ENCODE data around the gene NTN1. TPM values are rescaled to one million over a fixed set of nuclear protein-coding genes. Genes with fewer than 3 reads are reported as not detected.
A peak's percentile ranks its signal among the peaks of the same experiment; 100 is the strongest.

The NTN1 gene
- total RNA-seq, 1 experiment from 2014 or later = 14.5 TPM

DNA sequence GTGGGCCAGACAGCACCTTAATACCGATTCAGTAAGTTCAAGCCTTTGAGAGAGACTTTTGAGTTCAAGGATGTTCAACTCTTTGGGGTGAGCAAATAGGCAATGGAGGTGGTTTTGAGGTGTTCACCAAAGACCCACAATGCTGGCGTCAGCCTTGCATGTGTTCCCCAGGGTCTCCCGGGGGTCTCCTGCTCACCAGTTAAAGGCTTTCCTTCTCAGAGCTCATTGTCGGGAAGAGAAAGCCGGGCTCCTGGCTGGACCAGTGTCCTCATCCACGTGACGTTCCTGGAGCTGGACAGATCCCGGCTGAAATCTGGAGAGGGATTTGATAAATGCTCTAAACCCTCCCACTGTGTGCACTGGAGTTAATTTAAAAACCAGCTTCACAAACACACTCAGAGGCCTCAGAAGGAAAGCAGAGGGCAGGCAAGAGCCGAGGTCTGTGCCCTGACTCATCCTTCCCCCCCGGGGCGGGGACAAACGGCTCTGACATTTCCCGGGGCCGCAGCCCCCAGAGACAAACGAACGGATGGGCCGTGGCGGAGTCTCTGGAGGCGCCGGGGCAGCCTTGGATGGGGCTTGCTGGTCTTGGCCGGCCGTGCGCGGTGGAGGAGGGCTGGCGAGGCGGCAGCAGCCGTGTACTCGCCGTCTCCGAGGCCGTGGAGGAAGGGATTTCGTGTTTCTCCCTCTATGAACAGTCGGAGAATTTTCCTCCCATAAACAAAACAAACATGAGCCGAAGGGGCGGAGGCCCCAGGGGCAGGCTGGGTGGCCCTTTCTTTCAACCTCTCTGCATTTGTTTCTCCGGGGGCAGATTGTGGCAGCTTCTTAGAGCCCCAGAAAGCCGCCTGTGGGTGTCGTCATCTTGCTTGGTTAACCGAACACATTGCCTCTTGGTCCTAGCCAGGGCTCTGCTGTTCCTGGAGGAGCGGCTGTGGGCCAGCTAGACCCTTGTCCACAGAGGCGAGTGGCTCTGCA is 94.2 kb downstream of the NTN1 start:
- CTCF ChIA-PET = interaction anchor here (0.6 kb wide), 1 partner anchor 726 kb away, joined by 7 read pairs; no protein-coding TSS in a partner anchor
- peak overlapping the region; percentile 71 for H3K27ac ChIP-seq (ENCODE audit: low read length)
- H3K27me3 ChIP-seq (ENCODE audit: control insufficient read depth, insufficient read depth, low read length) = no peaks in the 10 kb centered on the region
- POLR2A ChIA-PET = no interaction called here
- in situ Hi-C loops (cut with HindIII; ENCODE audit: low pct_unique_long_range_greater_than_20kb, low sequenced_read_pairs) = no loop called here
- no peak for TF ChIP-seq TCF7L2 (IDR thresholded peaks at IDR 0.05; ENCODE audit: low read depth, low read length)
- no peak for TF ChIP-seq SIN3A (IDR thresholded peaks at IDR 0.05; ENCODE audit: borderline replicate concordance, insufficient read depth, low read depth, low read length)
- TF ChIP-seq, protein P1, sequence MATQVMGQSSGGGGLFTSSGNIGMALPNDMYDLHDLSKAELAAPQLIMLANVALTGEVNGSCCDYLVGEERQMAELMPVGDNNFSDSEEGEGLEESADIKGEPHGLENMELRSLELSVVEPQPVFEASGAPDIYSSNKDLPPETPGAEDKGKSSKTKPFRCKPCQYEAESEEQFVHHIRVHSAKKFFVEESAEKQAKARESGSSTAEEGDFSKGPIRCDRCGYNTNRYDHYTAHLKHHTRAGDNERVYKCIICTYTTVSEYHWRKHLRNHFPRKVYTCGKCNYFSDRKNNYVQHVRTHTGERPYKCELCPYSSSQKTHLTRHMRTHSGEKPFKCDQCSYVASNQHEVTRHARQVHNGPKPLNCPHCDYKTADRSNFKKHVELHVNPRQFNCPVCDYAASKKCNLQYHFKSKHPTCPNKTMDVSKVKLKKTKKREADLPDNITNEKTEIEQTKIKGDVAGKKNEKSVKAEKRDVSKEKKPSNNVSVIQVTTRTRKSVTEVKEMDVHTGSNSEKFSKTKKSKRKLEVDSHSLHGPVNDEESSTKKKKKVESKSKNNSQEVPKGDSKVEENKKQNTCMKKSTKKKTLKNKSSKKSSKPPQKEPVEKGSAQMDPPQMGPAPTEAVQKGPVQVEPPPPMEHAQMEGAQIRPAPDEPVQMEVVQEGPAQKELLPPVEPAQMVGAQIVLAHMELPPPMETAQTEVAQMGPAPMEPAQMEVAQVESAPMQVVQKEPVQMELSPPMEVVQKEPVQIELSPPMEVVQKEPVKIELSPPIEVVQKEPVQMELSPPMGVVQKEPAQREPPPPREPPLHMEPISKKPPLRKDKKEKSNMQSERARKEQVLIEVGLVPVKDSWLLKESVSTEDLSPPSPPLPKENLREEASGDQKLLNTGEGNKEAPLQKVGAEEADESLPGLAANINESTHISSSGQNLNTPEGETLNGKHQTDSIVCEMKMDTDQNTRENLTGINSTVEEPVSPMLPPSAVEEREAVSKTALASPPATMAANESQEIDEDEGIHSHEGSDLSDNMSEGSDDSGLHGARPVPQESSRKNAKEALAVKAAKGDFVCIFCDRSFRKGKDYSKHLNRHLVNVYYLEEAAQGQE (IDR thresholded peaks at IDR 0.05; ENCODE audit: insufficient read depth in 1 of 2, low read depth in 2 of 2, low read length in 1 of 2) = peak; percentile 53 to 61; a peak in 3 of 4 replicates
- TF ChIP-seq, protein P2, sequence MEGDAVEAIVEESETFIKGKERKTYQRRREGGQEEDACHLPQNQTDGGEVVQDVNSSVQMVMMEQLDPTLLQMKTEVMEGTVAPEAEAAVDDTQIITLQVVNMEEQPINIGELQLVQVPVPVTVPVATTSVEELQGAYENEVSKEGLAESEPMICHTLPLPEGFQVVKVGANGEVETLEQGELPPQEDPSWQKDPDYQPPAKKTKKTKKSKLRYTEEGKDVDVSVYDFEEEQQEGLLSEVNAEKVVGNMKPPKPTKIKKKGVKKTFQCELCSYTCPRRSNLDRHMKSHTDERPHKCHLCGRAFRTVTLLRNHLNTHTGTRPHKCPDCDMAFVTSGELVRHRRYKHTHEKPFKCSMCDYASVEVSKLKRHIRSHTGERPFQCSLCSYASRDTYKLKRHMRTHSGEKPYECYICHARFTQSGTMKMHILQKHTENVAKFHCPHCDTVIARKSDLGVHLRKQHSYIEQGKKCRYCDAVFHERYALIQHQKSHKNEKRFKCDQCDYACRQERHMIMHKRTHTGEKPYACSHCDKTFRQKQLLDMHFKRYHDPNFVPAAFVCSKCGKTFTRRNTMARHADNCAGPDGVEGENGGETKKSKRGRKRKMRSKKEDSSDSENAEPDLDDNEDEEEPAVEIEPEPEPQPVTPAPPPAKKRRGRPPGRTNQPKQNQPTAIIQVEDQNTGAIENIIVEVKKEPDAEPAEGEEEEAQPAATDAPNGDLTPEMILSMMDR (IDR thresholded peaks at IDR 0.05) = peak; percentile 49; the same call in 1 of the 2 replicates
- TF ChIP-seq POLR2AphosphoS5 (IDR thresholded peaks at IDR 0.05; ENCODE audit: low read depth, low read length) = no peak
- DNase-seq (ENCODE audit: low read depth, low spot score) (no peak), ATAC-seq (peak; percentile 89)
- no peaks in the 10 kb centered on the region for H3K36me3 ChIP-seq (ENCODE audit: control insufficient read depth, insufficient read depth, low read length)
- BruUV-seq (replicated peaks) = no TSS peak
- H3K9me3 ChIP-seq (ENCODE audit: control insufficient read depth, insufficient read depth, low read depth, low read length) = no peaks in the 10 kb centered on the region
- peak overlapping the region; percentile 37 to 47 for H3K4me3 ChIP-seq (ENCODE audit: low read depth in 2 of 2, low read length in 2 of 2)
- H3K4me1 ChIP-seq (ENCODE audit: control insufficient read depth, insufficient read depth, low read length) = peaks cover 6% of the 10 kb centered on the region
- intact Hi-C loops (cut with micrococcal nuclease; ENCODE audit: unreplicated experiment) = no loop called here

DNA sequence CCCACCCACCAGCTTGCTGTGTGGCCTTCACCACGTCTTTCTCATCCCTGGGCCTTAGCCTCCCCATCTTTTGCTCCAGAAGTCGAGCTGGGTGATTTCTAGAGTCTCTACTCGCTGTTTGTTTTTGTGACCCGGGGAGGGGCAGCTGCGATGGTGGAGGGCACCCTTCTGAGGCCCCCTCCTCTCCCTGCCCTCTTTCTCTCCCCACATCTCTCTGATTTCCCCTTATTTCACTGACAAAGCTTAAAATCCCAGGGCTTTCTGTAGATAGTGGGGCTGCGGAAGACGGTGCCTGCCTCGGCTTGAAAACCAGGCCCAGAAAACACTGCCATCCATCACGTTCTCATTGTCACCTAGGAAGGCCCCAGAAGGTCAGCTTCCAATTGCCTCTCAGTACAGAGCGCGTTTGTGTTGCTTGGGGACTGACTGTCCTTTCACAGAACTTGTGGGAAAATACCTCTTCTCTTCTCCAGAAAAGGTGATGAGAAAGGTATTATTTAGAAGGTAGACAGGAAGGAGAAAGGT is 95.1 kb downstream of the NTN1 start:
- TF ChIP-seq, protein P1 (IDR thresholded peaks at IDR 0.05; ENCODE audit: insufficient read depth in 1 of 2, low read depth in 2 of 2, low read length in 1 of 2) = no peak
- TF ChIP-seq TCF7L2 (IDR thresholded peaks at IDR 0.05; ENCODE audit: low read depth, low read length) (no peak), POLR2AphosphoS5 (IDR thresholded peaks at IDR 0.05; ENCODE audit: low read depth, low read length) (no peak), SIN3A (IDR thresholded peaks at IDR 0.05; ENCODE audit: borderline replicate concordance, insufficient read depth, low read depth, low read length) (no peak)
- TF ChIP-seq, protein P2 (IDR thresholded peaks at IDR 0.05) = no peak
- Histone ChIP-seq H3K27me3 (ENCODE audit: control insufficient read depth, insufficient read depth, low read length) (no peaks in the 10 kb centered on the region), H3K9me3 (ENCODE audit: control insufficient read depth, insufficient read depth, low read depth, low read length) (no peaks in the 10 kb centered on the region), H3K4me3 (ENCODE audit: low read depth in 2 of 2, low read length in 2 of 2) (no peak overlapping the region), H3K27ac (ENCODE audit: low read length) (peak overlapping the region; percentile 63), H3K36me3 (ENCODE audit: control insufficient read depth, insufficient read depth, low read length) (no peaks in the 10 kb centered on the region), H3K4me1 (ENCODE audit: control insufficient read depth, insufficient read depth, low read length) (peaks cover 6% of the 10 kb centered on the region)
- ATAC-seq (peak; percentile 12; the same call in 1 of the 2 replicates), DNase-seq (ENCODE audit: low read depth, low spot score) (no peak)
- no TSS peak for BruUV-seq (replicated peaks)
- POLR2A ChIA-PET = no interaction called here
- CTCF ChIA-PET = no interaction called here
- in situ Hi-C loops (cut with HindIII; ENCODE audit: low pct_unique_long_range_greater_than_20kb, low sequenced_read_pairs) = no loop called here
- intact Hi-C loops (cut with micrococcal nuclease; ENCODE audit: unreplicated experiment) = no loop called here
